ENCODE measurements around the gene APBA2.
"Not testable (repeated sequence)": the region's sequence is repeated elsewhere in the genome, so short reads cannot be mapped to it uniquely, and the experiment has no call there.

The APBA2 gene

GRCh38 chr15:29092376-29093064 lies 206.7 kb downstream of the APBA2 start:
- in situ Hi-C loops (cut with HindIII; ENCODE audit: low pct_ligation_motif_present, low pct_unique_long_range_greater_than_20kb, low sequenced_read_pairs) = no loop called here
- DNase-seq = no peak

GRCh38 chr15:29093065-29093435 lies 207.3 kb downstream of the APBA2 start:
- in situ Hi-C loops (cut with HindIII; ENCODE audit: low pct_ligation_motif_present, low pct_unique_long_range_greater_than_20kb, low sequenced_read_pairs) = no loop called here

GRCh38 chr15:29093696-29094343 lies 208.0 kb downstream of the APBA2 start:
- no peak for DNase-seq
- in situ Hi-C loops (cut with HindIII; ENCODE audit: low pct_ligation_motif_present, low pct_unique_long_range_greater_than_20kb, low sequenced_read_pairs) = no loop called here

More at GRCh38 chr15:29093065-29093435, 207.3 kb downstream of the APBA2 start:
- no peak for DNase-seq

GRCh38 chr15:29094711-29095110 lies 208.9 kb downstream of the APBA2 start:
- no peak for DNase-seq
- in situ Hi-C loops (cut with HindIII; ENCODE audit: low pct_ligation_motif_present, low pct_unique_long_range_greater_than_20kb, low sequenced_read_pairs) = no loop called here

GRCh38 chr15:29095746-29096145 lies 210.0 kb downstream of the APBA2 start:
- DNase-seq = no peak
- in situ Hi-C loops (cut with HindIII; ENCODE audit: low pct_ligation_motif_present, low pct_unique_long_range_greater_than_20kb, low sequenced_read_pairs) = no loop called here

- in situ Hi-C loops (cut with HindIII; ENCODE audit: low pct_ligation_motif_present, low pct_unique_long_range_greater_than_20kb, low sequenced_read_pairs) = no loop called here
- DNase-seq = no peak
Measured at GRCh38 chr15:29097168-29097567, 211.4 kb downstream of the APBA2 start.

- in situ Hi-C loops (cut with HindIII; ENCODE audit: low pct_ligation_motif_present, low pct_unique_long_range_greater_than_20kb, low sequenced_read_pairs) = no loop called here
Measured at GRCh38 chr15:29097971-29098370, 212.2 kb downstream of the APBA2 start.

GRCh38 chr15:29098652-29099051 lies 212.9 kb downstream of the APBA2 start:
- DNase-seq = no peak
- in situ Hi-C loops (cut with HindIII; ENCODE audit: low pct_ligation_motif_present, low pct_unique_long_range_greater_than_20kb, low sequenced_read_pairs) = no loop called here

More at GRCh38 chr15:29097971-29098370, 212.2 kb downstream of the APBA2 start:
- no peak for DNase-seq

GRCh38 chr15:29099131-29099880 lies 213.5 kb downstream of the APBA2 start:
- DNase-seq = no peak
- in situ Hi-C loops (cut with HindIII; ENCODE audit: low pct_ligation_motif_present, low pct_unique_long_range_greater_than_20kb, low sequenced_read_pairs) = no loop called here

GRCh38 chr15:29100486-29101000 lies 214.8 kb downstream of the APBA2 start:
- in situ Hi-C loops (cut with HindIII; ENCODE audit: low pct_ligation_motif_present, low pct_unique_long_range_greater_than_20kb, low sequenced_read_pairs) = no loop called here
- DNase-seq = no peak

GRCh38 chr15:29101491-29101890 lies 215.7 kb downstream of the APBA2 start:
- no peak for DNase-seq
- in situ Hi-C loops (cut with HindIII; ENCODE audit: low pct_ligation_motif_present, low pct_unique_long_range_greater_than_20kb, low sequenced_read_pairs) = no loop called here

- in situ Hi-C loops (cut with HindIII; ENCODE audit: low pct_ligation_motif_present, low pct_unique_long_range_greater_than_20kb, low sequenced_read_pairs) = not testable (repeated sequence)
- DNase-seq = peak; percentile 48
Measured at GRCh38 chr15:29102173-29102794, 216.5 kb downstream of the APBA2 start.

- in situ Hi-C loops (cut with HindIII; ENCODE audit: low pct_ligation_motif_present, low pct_unique_long_range_greater_than_20kb, low sequenced_read_pairs) = no loop called here
- no peak for DNase-seq
Measured at GRCh38 chr15:29102911-29103823, 217.4 kb downstream of the APBA2 start.

- peak; percentile 71 for DNase-seq
- in situ Hi-C loops (cut with HindIII; ENCODE audit: low pct_ligation_motif_present, low pct_unique_long_range_greater_than_20kb, low sequenced_read_pairs) = no loop called here
Measured at GRCh38 chr15:29103824-29104565, 218.2 kb downstream of the APBA2 start.

- DNase-seq = no peak
- in situ Hi-C loops (cut with HindIII; ENCODE audit: low pct_ligation_motif_present, low pct_unique_long_range_greater_than_20kb, low sequenced_read_pairs) = no loop called here
Measured at GRCh38 chr15:29104566-29104880, 218.7 kb downstream of the APBA2 start.

- in situ Hi-C loops (cut with HindIII; ENCODE audit: low pct_ligation_motif_present, low pct_unique_long_range_greater_than_20kb, low sequenced_read_pairs) = no loop called here
- DNase-seq = no peak
Measured at GRCh38 chr15:29105151-29105854, 219.5 kb downstream of the APBA2 start.

- no peak for DNase-seq
- in situ Hi-C loops (cut with HindIII; ENCODE audit: low pct_ligation_motif_present, low pct_unique_long_range_greater_than_20kb, low sequenced_read_pairs) = no loop called here
Measured at GRCh38 chr15:29106116-29106515, 220.3 kb downstream of the APBA2 start.

All from ACHN (cell line).